Stimulated activated CD4-positive, alpha-beta T cell treated with anti-CD3 and anti-CD28 coated beads, Interleukin-2, amount 100 ng/mL, for 48 hours (primary cell): ENCODE measurements around the gene LGALS3.
A peak's percentile ranks its signal among the peaks of the same experiment; 100 is the strongest.

Experiments
- DNase-seq, 2 donors: peaks; one replicate each; pipeline ENCODE4 v3.0.0-alpha.2; 2020

The LGALS3 gene

GRCh38 chr14:55136241-55136640, 7.2 kb downstream of the LGALS3 start:
- no peak for DNase-seq

- DNase-seq: no peak
Measured at GRCh38 chr14:55136885-55137786, 8.1 kb downstream of the LGALS3 start.

GRCh38 chr14:55138091-55138490, 9.0 kb downstream of the LGALS3 start:
- DNase-seq: no peak

- no peak for DNase-seq
Measured at GRCh38 chr14:55139141-55139540, 10.1 kb downstream of the LGALS3 start.

- DNase-seq: no peak
Measured at GRCh38 chr14:55139696-55140509, 10.9 kb downstream of the LGALS3 start.

- DNase-seq: no peak
Measured at GRCh38 chr14:55141825-55142224, 12.8 kb downstream of the LGALS3 start.

- no peak for DNase-seq
Measured at GRCh38 chr14:55142466-55142865, 13.4 kb downstream of the LGALS3 start.

GRCh38 chr14:55146425-55146824, 17.4 kb downstream of the LGALS3 start:
- no peak for DNase-seq

- DNase-seq: no peak
Measured at GRCh38 chr14:55151601-55152000, 22.5 kb downstream of the LGALS3 start.

GRCh38 chr14:55152052-55152753, 23.2 kb downstream of the LGALS3 start:
- no peak for DNase-seq

- no peak for DNase-seq
Measured at GRCh38 chr14:55153951-55154350, 24.9 kb downstream of the LGALS3 start.

GRCh38 chr14:55157080-55157479, 28.0 kb downstream of the LGALS3 start:
- DNase-seq: no peak

- DNase-seq: no peak
Measured at GRCh38 chr14:55158412-55158811, 29.4 kb downstream of the LGALS3 start.

GRCh38 chr14:55160989-55161388, 31.9 kb downstream of the LGALS3 start:
- no peak for DNase-seq

- no peak for DNase-seq
Measured at GRCh38 chr14:55170526-55170925, 41.5 kb downstream of the LGALS3 start.

- no peak for DNase-seq
Measured at GRCh38 chr14:55180006-55180405, 51.0 kb downstream of the LGALS3 start.

GRCh38 chr14:55180434-55180833, 51.4 kb downstream of the LGALS3 start:
- DNase-seq: no peak

- DNase-seq: no peak
Measured at GRCh38 chr14:55188686-55189295, 59.7 kb downstream of the LGALS3 start.

GRCh38 chr14:55190906-55191202, 61.8 kb downstream of the LGALS3 start:
- peak in 1 of 2 donors; percentile 1 for DNase-seq

GRCh38 chr14:55191203-55192053, 62.4 kb downstream of the LGALS3 start, which contains the start of gene DLGAP5:
Gene DLGAP5 (minus strand): TSS chr14:55191585. CDS start chr14:55189179, 2,406 bp downstream.
- peak; percentile 78 to 84 for DNase-seq

GRCh38 chr14:55192054-55192621, 63.1 kb downstream of the LGALS3 start:
- no peak for DNase-seq
